Fibroblast of pulmonary artery (primary cell): ENCODE results near the gene PIK3CG.
"Not testable (repeated sequence)": the region's sequence is repeated elsewhere in the genome, so short reads cannot be mapped to it uniquely, and the experiment has no call there.

Source experiments
- DNase-seq: peaks from one replicate; pipeline ENCODE4 v3.0.0-alpha.2; 2010; ENCODE audit warnings: low read depth
- H3K4me3 ChIP-seq: replicated peaks from 2 replicates; pipeline ENCODE4 v1.5.1; 2011; ENCODE audit warnings: low read depth, mild to moderate bottlenecking, control low read depth, low read length, moderate library complexity
- CTCF ChIP-seq: IDR thresholded peaks from 2 replicates; pipeline ENCODE4 v1.5.1; 2011; ENCODE audit warnings: mild to moderate bottlenecking, control low read depth, low read length, inconsistent platforms; ENCODE audit errors: missing control alignments

PIK3CG gene

GRCh38 chr7:106918991-106919390, 53.9 kb downstream of the PIK3CG start:
- no peak for DNase-seq
- no peak overlapping the region for H3K4me3 ChIP-seq
- no peak for TF ChIP-seq CTCF

GRCh38 chr7:106924468-106924867, 59.4 kb downstream of the PIK3CG start:
- not testable (repeated sequence) for H3K4me3 ChIP-seq, DNase-seq

GRCh38 chr7:106926892-106927291, 61.8 kb downstream of the PIK3CG start:
- no peak for DNase-seq
- TF ChIP-seq CTCF, result no peak
- H3K4me3 ChIP-seq, result no peak overlapping the region

GRCh38 chr7:106927536-106927935, 62.5 kb downstream of the PIK3CG start:
- DNase-seq, result no peak
- H3K4me3 ChIP-seq, result no peak overlapping the region
- no peak for TF ChIP-seq CTCF

- not testable (repeated sequence) for H3K4me3 ChIP-seq, DNase-seq
These were observed 64.5 kb downstream of the PIK3CG start for GRCh38 chr7:106929616-106930015.

GRCh38 chr7:106936236-106936635, 71.2 kb downstream of the PIK3CG start:
- no peak overlapping the region for H3K4me3 ChIP-seq
- DNase-seq, result no peak
- TF ChIP-seq CTCF, result no peak

GRCh38 chr7:106938122-106938521, 73.0 kb downstream of the PIK3CG start:
- not testable (repeated sequence) for DNase-seq, H3K4me3 ChIP-seq

GRCh38 chr7:106938803-106939202, 73.7 kb downstream of the PIK3CG start:
- no peak for TF ChIP-seq CTCF
- no peak overlapping the region for H3K4me3 ChIP-seq
- no peak for DNase-seq

GRCh38 chr7:106944035-106944665, 79.1 kb downstream of the PIK3CG start:
- no peak for DNase-seq
- H3K4me3 ChIP-seq, result no peak overlapping the region
- TF ChIP-seq CTCF, result no peak
